Thoracic aorta (tissue), 2 donors: ENCODE results near the gene CRYBB1. TPM values are rescaled to one million over a fixed set of nuclear protein-coding genes. Genes with fewer than 3 reads are reported as not detected.
A peak's percentile ranks its signal among the peaks of the same experiment; 100 is the strongest.

ENCODE experiments used
- ATAC-seq: fragments of 150-250 bp; one replicate; pipeline ENCODE4 v1.8.0; 2017; ENCODE audit warnings: low read depth; ENCODE audit not compliant: insufficient number of reproducible peaks, low FRiP score
- DNase-seq: peaks from one replicate; pipeline ENCODE4 v3.0.0-alpha.2; 2020; ENCODE audit warnings: low spot score
- H3K27ac ChIP-seq, 2 donors: fragments of 200-600 bp; sonication (generic); 1 replicate in 1 of 2; 2 replicates in 1 of 2; pipeline ENCODE4 v1.5.1; 2016; ENCODE audit warnings: mild to moderate bottlenecking in 2 of 2, moderate library complexity in 2 of 2
- H3K27me3 ChIP-seq: fragments of 200-600 bp; sonication (generic); replicated peaks from 2 replicates; pipeline ENCODE4 v1.6.0; 2016; ENCODE audit warnings: mild to moderate bottlenecking; ENCODE audit not compliant: insufficient read depth
- H3K36me3 ChIP-seq: fragments of 200-600 bp; sonication (generic); one replicate; pipeline ENCODE4 v1.5.1; 2016
- H3K4me1 ChIP-seq, 2 donors: fragments of 200-600 bp; sonication (generic); 1 replicate in 1 of 2; 2 replicates in 1 of 2; pipeline versions ENCODE4 v1.5.1 to v1.6.0; 2016; ENCODE audit warnings: low read depth in 2 of 2, mild to moderate bottlenecking in 1 of 2; ENCODE audit not compliant: control insufficient read depth in 1 of 2
- H3K4me3 ChIP-seq: fragments of 200-600 bp; sonication (generic); 2 replicates; pipeline ENCODE4 v1.5.1; 2016; ENCODE audit warnings: mild to moderate bottlenecking
- H3K9me3 ChIP-seq: fragments of 200-600 bp; sonication (generic); 2 replicates; pipeline ENCODE4 v1.5.1; 2016
- total RNA-seq, 2 donors: library from RNA; depleted of rRNA; stranded (reverse); fragments of >200 nt; gene quantifications; one replicate each; pipeline versions ENCODE4 v1.1.0 to v1.2.3, GENCODE V29; 2016
- TF ChIP-seq, protein P1 (sequence below): fragments of 200-600 bp; sonication (generic); IDR thresholded peaks from one replicate; pipeline ENCODE4 v1.5.1; 2019; ENCODE audit warnings: antibody characterized with exemption

Gene CRYBB1
- total RNA-seq, 2 donors from 2014 or later: 0.71 to 2.6 TPM

GRCh38 chr22:26656891-26657851 lies 39.3 kb upstream of the CRYBB1 start, which contains the start of gene MIAT:
MIAT (plus strand) TSS chr22:26657588.
- DNase-seq: no peak
- H3K27ac ChIP-seq: no peak within 1 kb of the TSS
- peak within 1 kb of the TSS; percentile 69 for H3K4me3 ChIP-seq
- TF ChIP-seq, protein P1, sequence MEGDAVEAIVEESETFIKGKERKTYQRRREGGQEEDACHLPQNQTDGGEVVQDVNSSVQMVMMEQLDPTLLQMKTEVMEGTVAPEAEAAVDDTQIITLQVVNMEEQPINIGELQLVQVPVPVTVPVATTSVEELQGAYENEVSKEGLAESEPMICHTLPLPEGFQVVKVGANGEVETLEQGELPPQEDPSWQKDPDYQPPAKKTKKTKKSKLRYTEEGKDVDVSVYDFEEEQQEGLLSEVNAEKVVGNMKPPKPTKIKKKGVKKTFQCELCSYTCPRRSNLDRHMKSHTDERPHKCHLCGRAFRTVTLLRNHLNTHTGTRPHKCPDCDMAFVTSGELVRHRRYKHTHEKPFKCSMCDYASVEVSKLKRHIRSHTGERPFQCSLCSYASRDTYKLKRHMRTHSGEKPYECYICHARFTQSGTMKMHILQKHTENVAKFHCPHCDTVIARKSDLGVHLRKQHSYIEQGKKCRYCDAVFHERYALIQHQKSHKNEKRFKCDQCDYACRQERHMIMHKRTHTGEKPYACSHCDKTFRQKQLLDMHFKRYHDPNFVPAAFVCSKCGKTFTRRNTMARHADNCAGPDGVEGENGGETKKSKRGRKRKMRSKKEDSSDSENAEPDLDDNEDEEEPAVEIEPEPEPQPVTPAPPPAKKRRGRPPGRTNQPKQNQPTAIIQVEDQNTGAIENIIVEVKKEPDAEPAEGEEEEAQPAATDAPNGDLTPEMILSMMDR: no peak
- H3K27me3 ChIP-seq: peaks cover 7% of the 10 kb centered on the region
- peaks cover 22 to 24% of the 10 kb centered on the region in 2 donors for H3K4me1 ChIP-seq
- H3K36me3 ChIP-seq: no peaks in the 10 kb centered on the region
- no peaks in the 10 kb centered on the region for H3K9me3 ChIP-seq
- ATAC-seq: no peak

GRCh38 chr22:26651815-26652214 lies 34.0 kb upstream of the CRYBB1 start:
- no peak overlapping the region for H3K27ac ChIP-seq
- H3K27me3 ChIP-seq: no peaks in the 10 kb centered on the region
- no peak for DNase-seq
- no peak for ATAC-seq
- no peak overlapping the region for H3K4me3 ChIP-seq
- H3K9me3 ChIP-seq: no peaks in the 10 kb centered on the region
- H3K36me3 ChIP-seq: no peaks in the 10 kb centered on the region
- TF ChIP-seq, protein P1: no peak
- peaks cover 0 to under 1% of the 10 kb centered on the region in 2 donors for H3K4me1 ChIP-seq

DNA sequence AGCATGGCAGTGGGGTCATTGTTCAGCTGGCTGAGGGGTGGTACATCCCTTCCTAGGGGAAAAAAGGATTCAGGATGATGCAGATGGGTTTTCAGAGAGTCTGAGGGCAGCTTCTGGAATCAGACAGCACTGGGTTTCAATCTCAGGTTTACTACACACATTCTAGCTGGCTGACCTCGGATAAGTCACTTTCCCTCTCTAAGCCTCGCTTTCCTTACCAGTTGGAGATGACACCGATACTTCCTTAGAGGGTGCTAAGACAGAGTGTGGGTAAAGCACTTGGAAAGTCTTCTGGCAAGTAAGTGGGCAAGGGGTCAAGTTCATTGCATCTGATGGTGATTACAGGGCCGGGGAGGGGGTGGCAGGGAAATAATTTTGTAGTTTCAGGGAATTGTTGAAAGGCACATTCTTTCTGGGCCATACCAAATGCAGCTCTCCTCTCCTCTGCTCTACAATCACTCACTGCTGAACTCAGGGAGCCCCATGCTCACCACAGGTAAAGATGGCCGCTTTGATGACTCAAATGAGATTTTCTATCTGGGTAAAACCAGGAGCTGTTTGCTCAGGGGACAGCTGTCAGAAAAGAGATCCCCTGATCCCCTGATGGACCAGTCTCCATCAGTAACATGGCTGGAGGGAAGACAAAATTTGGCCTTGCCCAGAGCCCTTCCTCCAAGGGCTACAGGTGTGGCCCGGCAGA lies 33.0 kb upstream of the CRYBB1 start:
- DNase-seq (no peak), ATAC-seq (no peak)
- Histone ChIP-seq H3K4me3 (no peak overlapping the region), H3K4me1 (no peaks in the 10 kb centered on the region), H3K27ac (no peak overlapping the region), H3K36me3 (no peaks in the 10 kb centered on the region), H3K9me3 (no peaks in the 10 kb centered on the region), H3K27me3 (no peaks in the 10 kb centered on the region)
- TF ChIP-seq, protein P1: no peak

DNA sequence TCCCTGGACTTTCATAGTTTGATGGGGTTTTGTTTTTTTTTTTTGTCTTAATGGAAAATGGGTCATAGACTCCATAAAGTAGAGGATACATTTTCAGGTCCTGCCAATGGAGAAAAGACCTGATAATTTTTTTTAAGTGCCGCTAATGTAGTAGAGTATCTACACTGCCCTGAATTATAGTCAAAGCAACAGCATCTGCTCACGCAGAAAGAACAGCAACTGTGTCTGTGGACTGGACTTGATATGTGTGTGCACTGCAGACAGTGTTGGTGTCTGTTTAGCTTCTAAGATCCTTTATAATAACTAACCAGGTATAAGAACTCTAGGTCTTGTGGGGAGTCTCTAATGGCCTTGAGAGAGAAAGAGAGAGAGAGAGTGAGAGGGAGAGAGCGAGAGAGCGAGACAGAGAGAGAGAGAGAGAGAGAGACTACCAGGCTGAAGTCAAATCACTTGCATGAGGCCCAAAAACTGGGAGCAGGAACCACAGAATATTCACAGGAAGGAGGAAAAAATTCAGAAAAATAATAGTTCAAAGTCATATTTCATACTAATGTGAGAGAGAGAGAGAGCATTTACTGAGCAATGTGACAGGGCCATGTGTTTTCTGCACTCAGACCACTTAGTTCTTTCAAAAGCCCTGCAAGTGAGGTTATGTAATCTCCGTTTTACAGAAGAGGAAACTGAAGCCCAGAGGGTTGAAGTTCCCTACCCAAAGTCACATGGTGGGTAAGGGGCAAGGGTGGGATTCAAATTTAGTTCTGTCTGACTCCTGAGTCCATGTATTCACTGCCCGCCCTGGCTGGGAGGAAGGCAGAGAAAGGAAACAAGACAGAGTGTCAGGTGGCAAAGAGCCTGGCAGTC lies 30.9 kb upstream of the CRYBB1 start:
- no peaks in the 10 kb centered on the region for H3K9me3 ChIP-seq
- peaks cover 6 to 8% of the 10 kb centered on the region in 2 donors for H3K4me1 ChIP-seq
- H3K27me3 ChIP-seq: no peaks in the 10 kb centered on the region
- ATAC-seq (no peak), DNase-seq (no peak)
- H3K27ac ChIP-seq: no peak overlapping the region
- H3K36me3 ChIP-seq: no peaks in the 10 kb centered on the region
- H3K4me3 ChIP-seq: no peak overlapping the region
- TF ChIP-seq, protein P1: no peak
